ENCODE results near the gene C13orf46.
"Not testable (repeated sequence)": the region's sequence is repeated elsewhere in the genome, so short reads cannot be mapped to it uniquely, and the experiment has no call there.

The C13orf46 gene

DNA sequence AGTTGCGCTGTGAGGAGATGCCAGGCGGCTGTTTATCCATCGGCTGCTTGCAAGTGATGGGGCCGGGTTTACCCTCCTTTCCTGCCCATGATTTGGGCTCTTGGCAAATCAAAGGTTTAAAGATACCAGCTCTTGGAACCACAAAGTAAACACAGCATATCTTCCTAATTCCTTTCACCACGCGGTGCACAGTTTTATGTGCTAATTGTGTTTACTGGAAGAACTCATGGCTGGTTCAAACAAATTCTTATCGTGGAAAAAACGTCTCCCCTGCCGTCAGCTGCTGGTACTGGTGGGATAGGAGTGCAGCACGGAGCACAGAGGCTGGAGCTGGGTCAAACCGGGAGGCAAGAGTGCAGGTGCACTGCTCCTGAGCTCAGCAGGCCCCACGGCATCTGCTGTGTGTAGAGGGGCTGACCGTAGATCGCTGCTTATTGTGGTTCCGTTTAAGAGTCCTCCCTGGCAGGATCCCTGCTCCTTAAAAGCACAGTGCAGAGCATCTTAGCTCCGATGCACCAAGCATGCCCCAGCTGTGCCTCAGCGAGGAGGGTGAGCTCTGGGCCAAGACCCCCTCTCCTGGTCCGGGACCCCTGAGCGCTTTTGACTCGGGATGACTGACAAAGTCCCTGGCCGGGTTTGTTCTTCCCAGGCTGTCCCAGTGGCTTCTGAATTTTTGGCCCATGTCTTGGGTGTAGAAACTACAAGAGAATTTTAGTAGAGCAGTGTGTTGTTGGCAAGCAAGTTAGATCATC is 58.7 kb downstream of the C13orf46 start:
- H3K4me2 ChIP-seq (ENCODE audit: low read length), result no peak overlapping the region
- no peaks in the 10 kb centered on the region for H3K27me3 ChIP-seq (ENCODE audit: insufficient read depth, low read length, poor library complexity)
- H2BK5ac ChIP-seq (ENCODE audit: low read length), result no peak overlapping the region
- no peak overlapping the region for H2BK120ac ChIP-seq (ENCODE audit: low read depth, low read length)
- no peak overlapping the region for H4K8ac ChIP-seq (ENCODE audit: low read depth, low read length)
- H3K79me2 ChIP-seq (ENCODE audit: control insufficient read depth, insufficient read depth, low read length), result no peaks in the 10 kb centered on the region
- WGBS (ENCODE audit: extremely low coverage, insufficient coverage, low lambda C conversion rate), result no CpG with 5 or more reads among the region's 21 CpGs
- H3K4me1 ChIP-seq (ENCODE audit: control insufficient read depth, low read depth, low read length), result no peaks in the 10 kb centered on the region
- no peak overlapping the region for H3K4me3 ChIP-seq (ENCODE audit: low read length)
- H3K36me3 ChIP-seq (ENCODE audit: control insufficient read depth, insufficient read depth, low read length), result no peaks in the 10 kb centered on the region
- no peak overlapping the region for H3K18ac ChIP-seq (ENCODE audit: low read length)
- DNase-seq, result no peak
- no peak overlapping the region for H3K9ac ChIP-seq (ENCODE audit: low read length)
- no peak overlapping the region for H3K23ac ChIP-seq (ENCODE audit: low read length)
- H3K79me1 ChIP-seq (ENCODE audit: low read length), result no peaks in the 10 kb centered on the region
- no peak overlapping the region for H3K56ac ChIP-seq (ENCODE audit: low read length)
- no peak overlapping the region for H2BK15ac ChIP-seq (replicated peaks; ENCODE audit: low read depth)
- H2AK5ac ChIP-seq (ENCODE audit: low read length), result no peak overlapping the region
- no peak overlapping the region for H3K27ac ChIP-seq (ENCODE audit: low read depth, low read length)
- no peak overlapping the region for H4K5ac ChIP-seq (ENCODE audit: low read length)
- no peak overlapping the region for H3K4ac ChIP-seq (ENCODE audit: low read depth, low read length)

DNA sequence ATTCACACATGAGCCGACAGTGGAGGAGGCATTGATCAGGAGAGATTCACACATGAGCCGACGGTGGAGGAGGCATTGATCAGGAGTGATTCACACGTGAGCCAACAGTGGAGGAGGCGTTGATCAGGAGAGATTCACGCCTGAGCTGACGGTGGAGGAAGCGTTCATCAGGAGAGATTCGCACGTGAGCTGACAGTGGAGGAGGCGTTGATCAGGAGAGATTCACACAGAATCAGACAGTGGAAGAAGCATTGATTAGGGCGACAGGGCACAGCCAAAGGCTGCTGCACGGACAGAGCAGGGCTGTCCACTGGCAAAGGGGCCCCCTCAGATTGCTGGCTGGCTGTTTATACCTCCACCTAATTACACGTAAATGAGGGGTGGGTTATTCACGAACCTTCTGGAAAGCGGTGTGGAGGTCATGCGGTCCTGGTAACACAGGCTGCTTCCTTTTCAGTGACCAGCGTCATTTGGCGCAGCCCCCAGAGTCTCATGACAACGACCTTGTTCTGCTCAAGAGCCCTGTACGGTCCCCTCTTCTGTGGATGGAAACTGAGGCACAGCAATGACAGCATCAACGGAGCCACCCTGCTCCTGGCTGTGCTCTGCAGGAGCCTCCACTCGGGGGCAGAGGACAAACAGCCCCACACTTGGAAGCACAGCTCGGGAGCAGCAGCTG is 59.4 kb downstream of the C13orf46 start:
- no peak overlapping the region for H3K23ac ChIP-seq (ENCODE audit: low read length)
- no peaks in the 10 kb centered on the region for H3K27me3 ChIP-seq (ENCODE audit: insufficient read depth, low read length, poor library complexity)
- no peak overlapping the region for H3K27ac ChIP-seq (ENCODE audit: low read depth, low read length)
- no peaks in the 10 kb centered on the region for H3K79me2 ChIP-seq (ENCODE audit: control insufficient read depth, insufficient read depth, low read length)
- H3K56ac ChIP-seq (ENCODE audit: low read length), result no peak overlapping the region
- no peaks in the 10 kb centered on the region for H3K79me1 ChIP-seq (ENCODE audit: low read length)
- no peak overlapping the region for H2BK15ac ChIP-seq (replicated peaks; ENCODE audit: low read depth)
- H4K8ac ChIP-seq (ENCODE audit: low read depth, low read length), result no peak overlapping the region
- DNase-seq, result no peak
- H4K5ac ChIP-seq (ENCODE audit: low read length), result no peak overlapping the region
- no peak overlapping the region for H2BK5ac ChIP-seq (ENCODE audit: low read length)
- no peak overlapping the region for H3K4me3 ChIP-seq (ENCODE audit: low read length)
- H3K18ac ChIP-seq (ENCODE audit: low read length), result no peak overlapping the region
- H3K4me1 ChIP-seq (ENCODE audit: control insufficient read depth, low read depth, low read length), result no peaks in the 10 kb centered on the region
- H3K4ac ChIP-seq (ENCODE audit: low read depth, low read length), result no peak overlapping the region
- no peaks in the 10 kb centered on the region for H3K36me3 ChIP-seq (ENCODE audit: control insufficient read depth, insufficient read depth, low read length)
- WGBS (ENCODE audit: extremely low coverage, insufficient coverage, low lambda C conversion rate), result no CpG with 5 or more reads among the region's 24 CpGs
- no peak overlapping the region for H3K4me2 ChIP-seq (ENCODE audit: low read length)
- no peak overlapping the region for H2AK5ac ChIP-seq (ENCODE audit: low read length)
- H3K9ac ChIP-seq (ENCODE audit: low read length), result no peak overlapping the region
- no peak overlapping the region for H2BK120ac ChIP-seq (ENCODE audit: low read depth, low read length)

DNA sequence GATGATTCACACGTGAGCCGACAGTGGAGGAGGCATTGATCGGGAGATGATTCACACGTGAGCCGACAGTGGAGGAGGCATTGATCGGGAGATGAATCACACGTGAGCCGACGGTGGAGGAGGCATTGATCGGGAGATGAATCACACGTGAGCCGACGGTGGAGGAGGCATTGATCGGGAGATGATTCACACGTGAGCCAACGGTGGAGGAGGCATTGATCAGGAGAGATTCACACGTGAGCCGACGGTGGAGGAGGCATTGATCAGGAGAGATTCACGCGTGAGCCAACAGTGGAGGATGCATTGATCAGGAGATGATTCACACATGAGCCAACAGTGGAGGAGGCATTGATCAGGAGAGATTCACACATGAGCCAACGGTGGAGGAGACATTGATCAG is 60.0 kb downstream of the C13orf46 start:
- H2BK120ac ChIP-seq (ENCODE audit: low read depth, low read length); H3K27me3 ChIP-seq (ENCODE audit: insufficient read depth, low read length, poor library complexity); H3K23ac ChIP-seq (ENCODE audit: low read length); H2AK5ac ChIP-seq (ENCODE audit: low read length); H3K27ac ChIP-seq (ENCODE audit: low read depth, low read length); H3K79me1 ChIP-seq (ENCODE audit: low read length); H3K4ac ChIP-seq (ENCODE audit: low read depth, low read length); H3K18ac ChIP-seq (ENCODE audit: low read length); H2BK15ac ChIP-seq (replicated peaks; ENCODE audit: low read depth); DNase-seq; H3K4me2 ChIP-seq (ENCODE audit: low read length); H3K79me2 ChIP-seq (ENCODE audit: control insufficient read depth, insufficient read depth, low read length); H3K4me3 ChIP-seq (ENCODE audit: low read length); H3K4me1 ChIP-seq (ENCODE audit: control insufficient read depth, low read depth, low read length); H3K56ac ChIP-seq (ENCODE audit: low read length); H3K9ac ChIP-seq (ENCODE audit: low read length); H2BK5ac ChIP-seq (ENCODE audit: low read length); H4K5ac ChIP-seq (ENCODE audit: low read length); H3K36me3 ChIP-seq (ENCODE audit: control insufficient read depth, insufficient read depth, low read length); H4K8ac ChIP-seq (ENCODE audit: low read depth, low read length): not testable (repeated sequence)
- no CpG with 5 or more reads among the region's 22 CpGs for WGBS (ENCODE audit: extremely low coverage, insufficient coverage, low lambda C conversion rate)

DNA sequence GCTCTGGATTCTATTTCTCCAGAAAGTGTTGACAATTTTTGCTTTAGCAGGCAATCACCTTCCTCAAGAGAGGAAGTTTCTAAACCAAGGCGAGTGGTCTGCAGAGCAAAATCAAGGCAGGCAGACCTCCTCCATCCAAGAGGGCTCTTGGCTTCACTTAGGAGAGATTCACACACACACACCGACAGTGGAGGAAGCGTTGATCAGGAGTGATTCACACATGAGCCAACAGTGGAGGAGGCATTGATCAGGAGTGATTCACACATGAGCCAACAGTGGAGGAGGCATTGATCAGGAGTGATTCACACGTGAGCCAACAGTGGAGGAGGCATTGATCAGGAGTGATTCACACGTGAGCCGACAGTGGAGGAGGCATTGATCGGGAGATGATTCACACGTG is 60.5 kb downstream of the C13orf46 start:
- not testable (repeated sequence) for DNase-seq; H4K8ac ChIP-seq (ENCODE audit: low read depth, low read length)
- no CpG with 5 or more reads among the region's 8 CpGs for WGBS (ENCODE audit: extremely low coverage, insufficient coverage, low lambda C conversion rate)

DNA sequence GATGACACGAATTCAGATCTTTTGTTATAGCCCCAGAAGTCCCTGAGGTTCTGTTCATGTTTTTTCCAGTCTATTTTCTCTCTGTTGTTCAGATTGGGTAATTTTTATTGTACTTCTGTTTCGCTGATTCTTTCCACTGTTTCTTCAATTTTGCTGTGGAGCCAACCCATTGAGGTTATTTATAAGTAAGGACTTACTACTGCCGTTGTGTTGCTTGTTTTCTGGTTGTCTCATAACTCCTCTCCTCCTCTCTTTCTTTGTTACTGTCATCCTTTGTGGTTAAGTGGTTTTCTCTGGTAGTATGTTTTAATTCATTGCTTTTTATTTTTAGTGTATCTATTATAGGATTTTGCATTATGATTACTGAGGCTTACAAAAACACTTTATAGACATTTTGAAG is 61.3 kb downstream of the C13orf46 start:
- Histone ChIP-seq H3K27me3 (ENCODE audit: insufficient read depth, low read length, poor library complexity) (no peaks in the 10 kb centered on the region), H3K4me1 (ENCODE audit: control insufficient read depth, low read depth, low read length) (no peaks in the 10 kb centered on the region), H2BK120ac (ENCODE audit: low read depth, low read length) (no peak overlapping the region)

More for the DNA sequence above, 60.5 kb downstream of the C13orf46 start:
- not testable (repeated sequence) for H3K18ac ChIP-seq (ENCODE audit: low read length); H3K79me1 ChIP-seq (ENCODE audit: low read length); H3K4me3 ChIP-seq (ENCODE audit: low read length); H3K9ac ChIP-seq (ENCODE audit: low read length); H2BK120ac ChIP-seq (ENCODE audit: low read depth, low read length); H3K4me2 ChIP-seq (ENCODE audit: low read length); H4K5ac ChIP-seq (ENCODE audit: low read length); H3K4me1 ChIP-seq (ENCODE audit: control insufficient read depth, low read depth, low read length); H3K27me3 ChIP-seq (ENCODE audit: insufficient read depth, low read length, poor library complexity); H2BK15ac ChIP-seq (replicated peaks; ENCODE audit: low read depth); H3K56ac ChIP-seq (ENCODE audit: low read length); H3K79me2 ChIP-seq (ENCODE audit: control insufficient read depth, insufficient read depth, low read length); H2AK5ac ChIP-seq (ENCODE audit: low read length); H3K27ac ChIP-seq (ENCODE audit: low read depth, low read length); H3K23ac ChIP-seq (ENCODE audit: low read length); H2BK5ac ChIP-seq (ENCODE audit: low read length); H3K4ac ChIP-seq (ENCODE audit: low read depth, low read length); H3K36me3 ChIP-seq (ENCODE audit: control insufficient read depth, insufficient read depth, low read length)

More for the DNA sequence above, 61.3 kb downstream of the C13orf46 start:
- Histone ChIP-seq H3K23ac (ENCODE audit: low read length) (no peak overlapping the region), H3K18ac (ENCODE audit: low read length) (no peak overlapping the region), H3K4me3 (ENCODE audit: low read length) (no peak overlapping the region), H3K36me3 (ENCODE audit: control insufficient read depth, insufficient read depth, low read length) (no peaks in the 10 kb centered on the region), H4K8ac (ENCODE audit: low read depth, low read length) (no peak overlapping the region), H3K56ac (ENCODE audit: low read length) (no peak overlapping the region), H3K4me2 (ENCODE audit: low read length) (no peak overlapping the region), H2BK5ac (ENCODE audit: low read length) (no peak overlapping the region), H3K9ac (ENCODE audit: low read length) (no peak overlapping the region), H3K27ac (ENCODE audit: low read depth, low read length) (no peak overlapping the region), H3K79me2 (ENCODE audit: control insufficient read depth, insufficient read depth, low read length) (no peaks in the 10 kb centered on the region), H2AK5ac (ENCODE audit: low read length) (no peak overlapping the region), H4K5ac (ENCODE audit: low read length) (no peak overlapping the region), H3K4ac (ENCODE audit: low read depth, low read length) (no peak overlapping the region), H3K79me1 (ENCODE audit: low read length) (no peaks in the 10 kb centered on the region), H2BK15ac (replicated peaks; ENCODE audit: low read depth) (no peak overlapping the region)
- WGBS (ENCODE audit: extremely low coverage, insufficient coverage, low lambda C conversion rate), result no CpG with 5 or more reads among the region's 3 CpGs
- no peak for DNase-seq

Measured in mesendoderm (in vitro differentiated cells).